Nucleus accumbens (tissue), 56 donors: Measurements from ENCODE around the gene DPEP2.

Source experiments
- DNase-seq, 56 donors: peaks; one replicate each; lab custom pipeline; 2025; lab: John Stamatoyannopoulos, UW

Gene DPEP2

DNA sequence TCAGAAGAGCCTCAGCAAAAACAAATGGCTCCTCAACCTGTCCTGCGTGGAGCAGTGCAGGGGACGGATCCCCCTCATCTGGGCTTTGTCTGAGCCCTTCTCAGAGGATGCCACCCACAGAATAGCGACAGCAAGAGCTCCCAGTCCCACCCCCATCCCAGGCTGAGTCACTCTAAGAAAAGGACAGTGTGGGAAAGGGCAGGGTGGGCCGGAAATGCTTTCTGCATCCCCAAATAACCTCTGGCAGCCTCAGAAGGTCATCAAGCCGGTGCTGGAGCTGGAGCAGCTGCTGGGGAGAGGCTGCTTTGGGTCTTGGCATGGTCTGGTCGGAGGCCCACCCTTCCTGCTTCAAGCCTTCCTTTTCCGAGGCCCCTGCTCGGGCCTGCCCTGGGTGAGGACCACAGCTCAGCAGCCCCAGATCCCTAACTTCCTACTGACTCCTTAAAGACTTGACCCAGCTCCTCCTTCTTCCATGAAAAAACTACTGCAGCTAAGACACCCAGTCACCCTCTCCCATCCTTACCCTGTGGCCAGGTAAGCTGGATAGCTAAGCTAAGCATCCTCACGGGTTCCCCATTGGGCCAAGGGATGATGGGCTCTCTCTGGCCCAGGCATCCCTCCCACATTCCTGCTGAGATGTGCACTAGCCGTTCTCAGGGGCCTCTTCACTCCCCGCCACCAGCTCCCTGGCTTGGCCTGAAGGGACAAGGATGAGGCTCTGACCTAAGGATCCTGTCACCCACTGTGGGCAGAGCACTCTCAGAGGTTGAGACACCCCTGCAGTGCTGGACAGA is 39.6 kb downstream of the DPEP2 start:
- no peak for DNase-seq

DNA sequence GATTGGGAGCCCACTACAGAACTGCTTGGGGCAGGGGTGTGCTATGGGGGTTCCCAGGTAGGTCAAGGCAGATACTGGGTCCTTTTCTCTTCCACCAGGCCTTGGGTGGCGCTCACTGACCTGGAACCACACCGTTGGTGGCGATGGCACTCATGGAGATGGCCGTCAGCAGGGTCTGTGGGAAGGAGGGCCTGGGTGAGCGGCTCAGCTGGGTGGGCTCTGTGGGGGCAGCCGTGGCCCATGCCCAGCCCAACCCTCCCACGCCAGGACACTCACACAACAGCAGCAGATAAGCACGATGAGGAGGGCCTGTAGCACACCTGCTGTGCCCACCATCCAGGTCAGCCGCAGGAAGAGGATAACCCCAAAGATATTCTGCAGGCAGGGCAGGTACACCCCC is 41.7 kb downstream of the DPEP2 start:
- no peak for DNase-seq

DNA sequence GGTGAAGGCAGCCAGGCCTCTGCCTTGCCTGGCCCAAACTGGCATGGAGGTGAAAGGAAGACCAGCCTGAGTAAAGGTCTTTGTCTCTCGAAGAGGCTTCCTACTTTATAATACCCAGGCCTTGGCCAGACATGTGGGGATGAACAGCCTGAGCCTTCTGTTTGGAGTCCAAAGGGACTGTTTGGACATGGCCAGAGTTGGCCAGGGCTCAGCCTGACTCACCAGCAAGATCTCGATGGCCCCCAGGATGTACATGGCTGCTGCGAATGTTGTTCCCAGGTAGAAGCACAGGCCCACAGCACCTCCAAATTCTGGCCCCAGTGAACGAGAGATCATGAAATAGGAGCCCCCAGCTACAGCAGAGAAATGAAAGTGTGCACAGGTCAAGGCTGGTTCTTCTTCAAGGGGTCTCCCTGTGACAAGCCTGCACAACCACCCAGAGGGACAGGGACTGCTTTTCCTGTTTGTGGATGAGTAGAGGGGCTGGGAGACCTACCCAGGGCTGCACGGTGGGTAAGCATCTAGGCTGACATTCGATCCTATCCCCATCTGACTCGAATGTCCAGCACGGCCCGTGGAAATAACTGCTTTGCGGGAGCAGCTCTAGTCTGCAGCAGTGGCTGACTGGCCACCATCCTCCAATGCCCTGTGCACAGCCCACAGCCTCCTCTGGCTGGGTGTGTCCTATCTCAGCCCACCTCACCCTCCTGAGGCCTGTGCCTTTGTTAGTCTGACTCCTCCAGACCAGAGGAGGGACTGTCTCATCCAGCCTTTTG is 44.7 kb downstream of the DPEP2 start:
- no peak for DNase-seq

- DNase-seq: no peak
These were observed 45.5 kb downstream of the DPEP2 start for GRCh38 chr16:67953641-67954375.

GRCh38 chr16:67951485-67951884 is 47.8 kb downstream of the DPEP2 start:
- peak in 54 of 56 donors; percentile 43 to 94 (median 86) for DNase-seq

- no peak for DNase-seq
These were observed 48.9 kb downstream of the DPEP2 start for GRCh38 chr16:67950335-67950843.

DNA sequence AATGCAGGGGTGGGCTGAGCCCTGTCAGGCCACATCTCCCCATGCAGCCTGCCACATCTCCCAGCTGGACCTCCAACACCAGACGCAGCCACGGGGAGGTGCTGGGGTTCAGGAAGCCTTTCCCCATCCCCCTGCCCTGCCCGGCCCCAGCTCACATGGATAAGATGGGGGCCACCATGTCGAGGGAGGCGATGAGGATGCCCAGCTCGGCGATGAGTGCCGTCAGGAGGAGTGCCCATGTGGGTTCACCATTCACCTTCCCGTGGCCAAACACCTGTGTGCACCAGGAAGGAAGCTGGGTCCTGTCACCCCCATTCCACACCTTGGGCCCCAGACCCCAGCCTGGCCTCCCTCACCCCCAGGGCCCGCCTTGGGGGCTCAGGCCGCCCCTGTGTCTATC is 49.6 kb downstream of the DPEP2 start:
- DNase-seq: no peak

DNA sequence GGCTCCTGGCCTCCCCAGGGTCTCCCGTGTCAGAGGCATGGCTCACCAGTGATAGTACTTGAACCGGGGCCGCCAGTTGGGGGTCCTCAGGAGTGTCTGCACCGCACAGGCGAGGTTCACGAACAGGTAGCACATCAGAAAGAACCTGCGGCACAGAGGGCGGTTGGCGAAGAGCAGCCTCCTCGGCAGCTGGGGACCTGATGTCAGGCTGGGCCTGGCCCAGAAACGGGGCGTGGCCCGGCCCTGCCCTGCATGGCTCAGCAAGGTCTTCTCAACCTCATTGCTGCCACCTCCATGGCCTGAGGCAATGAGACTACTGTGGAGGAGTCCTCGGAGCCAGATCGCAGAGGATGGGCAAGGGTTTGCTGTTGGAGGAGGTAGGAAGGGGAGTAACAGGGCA is 51.3 kb downstream of the DPEP2 start:
- no peak for DNase-seq

GRCh38 chr16:67946966-67947558 is 52.2 kb downstream of the DPEP2 start:
- no peak for DNase-seq

GRCh38 chr16:67946128-67946569 is 53.1 kb downstream of the DPEP2 start:
- DNase-seq: no peak

- no peak for DNase-seq
These were observed 53.8 kb downstream of the DPEP2 start for GRCh38 chr16:67945392-67945933.

GRCh38 chr16:67944690-67945391 is 54.4 kb downstream of the DPEP2 start:
- DNase-seq: peak in 1 of 56 donors; percentile 38

GRCh38 chr16:67943619-67944504 is 55.4 kb downstream of the DPEP2 start, which contains the start of gene LCAT:
LCAT (minus strand) TSS chr16:67944120; CDS start chr16:67944101, 19 bp downstream.
- DNase-seq: peak in 54 of 56 donors; percentile 35 to 91 (median 76)

GRCh38 chr16:67943256-67943618 is 56.0 kb downstream of the DPEP2 start:
- DNase-seq: no peak

- peak in 1 of 56 donors; percentile 12 for DNase-seq
These were observed 56.6 kb downstream of the DPEP2 start for GRCh38 chr16:67942510-67943255.

GRCh38 chr16:67942200-67942509 is 57.1 kb downstream of the DPEP2 start:
- DNase-seq: peak in 17 of 56 donors; percentile 8 to 56 (median 20)

- no peak for DNase-seq
These were observed 57.6 kb downstream of the DPEP2 start for GRCh38 chr16:67941469-67942199.
